DMS79 treated with DMSO at 0.1 percent for 48 hours (cell line): Measurements from ENCODE around the gene APC.
"Not testable (repeated sequence)": the region's sequence is repeated elsewhere in the genome, so short reads cannot be mapped to it uniquely, and the experiment has no call there.

ENCODE experiments used
- DNase-seq: peaks from one replicate; lab custom pipeline; 2025; lab: John Stamatoyannopoulos, UW

Gene APC

DNA sequence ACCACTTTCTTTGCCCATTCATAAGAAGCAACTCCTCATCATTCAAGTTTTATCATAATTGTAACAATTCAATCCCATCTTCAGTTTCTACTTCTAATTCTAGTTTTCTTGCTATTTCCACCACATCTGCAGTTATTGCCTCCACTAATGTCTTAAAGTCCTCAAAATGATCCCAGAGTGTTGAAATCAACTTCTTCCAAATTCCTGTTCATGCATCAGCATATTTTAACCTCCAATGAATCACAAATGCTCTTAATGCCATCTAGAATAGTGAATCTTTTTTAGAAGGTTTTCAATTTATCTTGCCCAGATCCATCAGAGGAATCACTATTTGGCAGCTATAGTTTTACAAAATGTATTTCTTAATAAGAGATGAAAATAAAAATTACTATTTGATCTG, 120.2 kb downstream of the APC start:
- DNase-seq: no peak

DNA sequence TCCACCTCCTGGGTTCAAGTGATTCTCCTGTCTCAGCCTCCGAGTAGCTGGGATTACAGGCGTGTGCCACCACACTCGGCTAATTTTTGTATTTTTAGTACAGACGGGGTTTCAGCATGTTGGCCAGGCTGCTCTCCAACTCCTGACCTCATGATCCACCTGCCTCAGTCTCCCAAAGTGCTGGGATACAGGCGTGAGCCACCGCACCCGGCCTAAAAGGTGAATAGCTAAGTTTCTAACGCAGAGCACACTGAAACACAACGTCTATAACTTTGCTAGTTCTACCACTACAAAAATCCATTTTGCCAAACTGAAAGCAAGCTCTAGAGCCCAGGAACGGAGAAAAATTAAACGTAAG, 122.9 kb downstream of the APC start:
- DNase-seq: not testable (repeated sequence)

DNA sequence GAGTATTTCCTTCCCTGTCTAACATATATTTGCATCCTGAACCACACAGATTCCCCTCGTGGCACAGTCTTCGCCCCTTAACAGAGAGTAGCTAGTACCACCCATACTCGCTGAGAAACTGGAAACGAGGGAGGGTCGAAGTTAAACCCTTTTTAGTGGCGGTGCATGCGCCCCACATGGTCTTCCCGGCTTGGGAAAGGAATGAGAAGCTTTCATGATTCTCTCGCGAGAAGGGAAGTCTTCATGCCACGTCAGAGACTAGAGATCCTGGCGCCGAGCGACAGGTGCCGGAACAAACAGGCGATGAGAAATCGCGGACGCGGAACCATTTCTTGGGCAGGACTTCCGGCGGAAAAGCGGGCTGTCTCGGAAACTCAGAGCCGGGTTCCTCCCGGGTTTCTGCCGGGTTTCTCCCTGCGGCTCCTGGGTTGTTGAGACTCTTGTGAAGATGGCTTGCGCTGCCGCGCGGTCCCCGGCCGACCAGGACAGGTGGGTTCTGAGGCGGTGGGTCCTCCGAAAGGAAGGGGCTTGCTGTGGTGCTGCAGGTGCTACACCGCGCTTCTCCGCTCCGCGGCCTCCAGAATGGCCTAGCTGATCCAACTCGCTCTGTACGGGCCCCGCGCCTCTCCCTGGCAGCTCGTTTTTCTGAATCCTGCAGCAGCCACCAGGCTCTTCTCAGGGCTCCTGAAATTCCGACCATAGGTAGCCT, 123.4 kb downstream of the APC start, which contains the start of gene SRP19:
Gene SRP19 (plus strand): TSS at position 359 of the 709 bp plus-strand sequence. CDS start 90 bp downstream, at position 449.
- peak; percentile 90 for DNase-seq

DNA sequence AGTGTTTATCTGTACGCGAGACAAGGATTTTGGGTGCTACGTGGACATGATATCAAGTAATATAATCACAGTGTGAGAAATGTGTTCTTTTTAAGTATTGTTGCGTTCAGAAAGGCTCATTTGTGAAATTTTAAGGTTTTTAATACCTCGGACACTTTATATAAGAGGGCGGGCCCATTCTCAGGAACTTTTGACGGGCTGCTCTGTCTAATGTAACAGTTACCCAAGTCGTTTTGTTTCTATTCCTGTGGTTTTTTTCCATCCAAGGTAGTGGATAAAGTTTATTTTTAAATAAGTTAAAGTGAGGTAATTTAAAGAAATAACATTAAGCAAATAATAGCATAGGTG, 123.9 kb downstream of the APC start:
- DNase-seq: no peak

DNA sequence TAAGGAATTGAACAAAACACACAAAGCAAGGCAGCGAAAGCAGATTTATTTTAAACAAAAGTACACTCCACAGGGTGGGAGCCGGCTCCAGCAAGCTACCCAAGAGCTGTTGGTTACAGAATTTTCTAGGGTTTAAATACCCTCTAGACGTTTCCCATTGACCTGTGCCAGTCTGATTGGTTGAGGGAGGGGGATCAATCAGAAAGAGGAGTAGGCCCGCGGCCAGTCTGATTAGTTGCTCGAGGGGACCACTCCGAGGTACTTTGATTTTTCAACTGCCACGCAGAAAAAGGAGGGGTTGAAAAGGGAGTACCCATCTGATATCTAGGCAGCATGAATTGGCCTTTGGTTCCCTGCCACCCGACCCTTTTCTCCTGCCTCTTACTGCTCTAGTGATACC, 124.4 kb downstream of the APC start:
- no peak for DNase-seq

DNA sequence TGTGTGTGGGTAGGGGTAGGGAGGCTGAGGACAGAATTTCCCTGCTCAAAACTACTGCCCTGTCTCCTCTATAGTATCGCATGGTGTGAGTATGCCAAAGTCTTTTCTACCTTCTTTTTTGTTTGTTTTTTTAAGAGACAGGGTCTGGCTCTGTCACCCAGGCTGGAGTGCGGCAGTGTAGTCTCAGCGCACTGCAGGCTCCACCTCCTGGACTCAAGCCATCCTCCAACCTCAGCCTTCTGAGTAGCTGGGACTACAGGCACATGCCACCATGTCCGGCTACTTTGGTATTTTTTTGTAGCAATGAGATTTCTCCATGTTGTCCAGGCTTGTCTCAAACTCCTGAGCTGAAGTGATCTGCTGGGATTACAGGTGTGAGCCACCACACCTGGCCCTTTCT, 125.9 kb downstream of the APC start:
- no peak for DNase-seq

DNA sequence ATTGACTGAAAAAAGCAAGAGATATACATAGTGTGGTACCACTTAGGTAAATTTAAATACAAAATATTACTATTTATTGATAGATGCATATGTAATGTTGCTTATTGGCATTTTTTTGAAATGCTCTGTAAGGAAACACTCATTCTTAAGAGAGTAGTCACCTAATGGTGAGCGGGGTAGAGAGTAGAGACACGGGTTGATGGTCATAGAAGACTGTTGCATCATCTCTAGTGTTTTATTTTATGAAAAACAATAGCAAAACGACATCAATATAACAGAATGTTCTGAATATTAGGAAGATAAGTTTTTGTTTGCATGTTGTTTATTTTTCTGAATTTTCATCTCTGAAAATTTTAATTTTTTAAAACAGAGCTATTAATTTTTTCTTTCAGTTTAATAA, 127.4 kb downstream of the APC start:
- no peak for DNase-seq

DNA sequence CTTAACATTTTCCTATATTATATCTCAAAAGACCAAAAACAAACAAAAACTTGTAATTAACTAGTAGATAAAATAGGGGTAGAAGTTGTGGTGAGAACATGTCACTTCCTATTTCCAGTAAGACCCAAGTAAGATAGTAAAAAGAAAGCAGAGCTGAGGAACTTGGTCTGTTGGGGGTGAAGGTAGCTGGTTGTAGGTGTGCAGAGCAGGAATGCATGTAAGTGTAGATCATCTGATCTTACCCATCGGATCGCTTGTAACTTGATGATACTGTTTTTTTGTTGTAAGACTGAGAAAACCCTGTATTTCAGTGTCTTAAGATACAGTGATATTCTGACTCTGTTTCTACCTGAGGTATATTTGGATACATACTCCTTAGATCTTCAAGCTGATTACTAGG, 129.1 kb downstream of the APC start:
- no peak for DNase-seq

DNA sequence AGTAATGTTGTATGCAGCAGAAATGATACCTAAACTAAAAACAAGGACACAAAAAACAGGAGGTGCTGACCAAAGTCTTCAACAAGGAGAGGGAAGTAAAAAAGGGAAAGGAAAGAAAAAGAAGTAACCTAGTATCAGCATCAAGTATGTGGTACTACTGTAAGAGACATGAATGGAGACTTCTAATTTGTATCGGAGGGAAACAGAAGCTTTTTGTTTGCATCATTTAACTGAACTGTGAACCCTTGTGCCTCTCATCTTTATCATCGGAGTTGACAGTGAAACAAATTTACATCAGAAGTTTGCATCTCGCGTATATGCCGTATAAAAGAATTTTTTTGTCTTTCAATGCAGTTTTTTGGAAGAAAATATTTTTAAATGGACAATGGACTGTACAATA, 129.7 kb downstream of the APC start:
- no peak for DNase-seq

DNA sequence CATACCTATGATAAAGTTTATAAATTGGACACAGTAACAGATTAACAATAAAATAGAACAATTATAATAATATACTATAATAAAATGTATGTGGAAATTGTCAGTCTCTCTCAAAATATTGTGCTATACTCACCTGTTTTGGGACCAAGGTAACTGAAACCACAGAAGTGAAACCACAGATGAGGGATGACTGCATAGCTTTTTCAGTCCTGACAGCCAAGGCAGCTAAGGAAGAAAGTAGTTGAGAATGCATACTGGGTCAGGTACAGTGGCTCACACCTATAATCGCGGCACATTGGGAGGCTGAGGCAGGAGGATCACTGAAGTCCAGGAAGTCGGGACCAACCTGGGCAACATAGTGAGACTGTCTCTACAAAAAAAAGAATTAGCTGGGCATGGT, 132.3 kb downstream of the APC start:
- no peak for DNase-seq

DNA sequence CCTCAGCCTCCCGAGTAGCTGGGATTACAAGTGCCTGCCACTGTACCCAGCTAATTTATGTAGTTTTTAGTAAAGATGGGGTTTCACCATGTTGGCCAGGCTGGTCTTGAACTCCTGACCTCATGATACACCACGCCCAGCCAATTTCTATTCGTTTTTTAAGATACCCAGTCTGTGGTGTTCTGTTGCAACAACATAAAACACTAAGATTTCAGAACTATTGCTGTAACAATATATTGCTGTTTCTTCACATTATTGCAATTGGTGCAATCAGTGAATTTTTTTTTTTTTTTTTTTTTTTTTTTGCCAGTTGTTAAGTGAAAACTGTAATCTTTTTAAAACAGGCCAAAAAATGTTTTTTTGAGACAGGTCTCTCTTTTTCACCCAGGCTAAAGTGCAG, 133.3 kb downstream of the APC start:
- DNase-seq: no peak

DNA sequence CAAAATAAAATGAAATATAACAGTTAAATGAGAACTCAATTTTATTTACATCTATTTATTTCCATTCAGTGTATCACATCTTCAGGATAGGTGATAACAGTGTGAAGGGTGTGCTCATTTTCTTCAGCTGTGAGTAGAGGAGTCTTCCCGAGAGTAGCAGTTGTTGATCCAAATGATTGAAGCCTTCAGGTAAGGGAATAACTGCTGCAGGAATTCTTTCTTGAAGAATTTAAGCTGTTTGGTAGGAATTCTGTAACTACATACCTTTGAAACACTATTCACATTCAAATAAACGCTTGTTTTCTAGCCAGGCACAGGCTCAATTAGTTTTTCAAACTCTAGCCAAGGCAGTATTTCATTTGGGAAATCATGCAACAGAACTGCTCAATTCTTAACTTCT, 138.7 kb downstream of the APC start:
- DNase-seq: no peak

DNA sequence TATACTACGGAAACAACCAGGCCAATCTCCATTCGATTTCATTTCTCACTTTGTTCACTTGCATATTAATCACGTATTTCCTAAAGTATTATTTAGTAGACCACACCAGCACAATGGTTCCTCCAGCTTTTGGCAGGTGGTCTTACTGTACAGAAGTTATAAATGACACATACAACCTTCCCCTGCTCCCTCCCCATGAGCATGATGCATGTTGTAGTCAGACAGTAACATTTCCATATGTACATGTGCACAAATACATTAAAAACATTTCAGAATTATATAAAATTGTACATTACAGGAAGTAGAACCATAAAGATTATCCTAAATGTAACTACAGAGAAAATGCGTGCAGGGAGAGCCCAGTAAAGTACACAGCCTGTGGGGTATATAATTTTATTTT, 140.4 kb downstream of the APC start:
- no peak for DNase-seq

DNA sequence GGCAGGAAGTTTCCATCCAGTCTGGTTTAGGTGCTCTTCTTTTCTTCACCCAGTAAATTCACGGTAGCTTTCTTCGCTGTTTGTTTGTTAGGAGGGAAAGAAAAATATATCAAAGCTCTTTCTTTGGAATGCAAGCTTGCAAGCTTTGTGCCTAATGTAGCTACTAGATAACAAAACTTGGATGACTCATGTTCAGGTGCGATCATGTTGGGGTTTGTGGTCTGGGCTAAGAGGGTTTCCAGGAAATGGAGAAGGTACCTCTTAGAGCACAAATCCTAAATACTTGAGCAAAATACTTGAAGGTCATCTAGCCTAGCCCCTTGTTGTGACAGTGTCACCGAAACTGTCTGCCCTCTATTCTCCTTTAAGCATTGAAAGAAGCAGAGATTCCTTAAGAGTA, 141.1 kb downstream of the APC start:
- DNase-seq: no peak

DNA sequence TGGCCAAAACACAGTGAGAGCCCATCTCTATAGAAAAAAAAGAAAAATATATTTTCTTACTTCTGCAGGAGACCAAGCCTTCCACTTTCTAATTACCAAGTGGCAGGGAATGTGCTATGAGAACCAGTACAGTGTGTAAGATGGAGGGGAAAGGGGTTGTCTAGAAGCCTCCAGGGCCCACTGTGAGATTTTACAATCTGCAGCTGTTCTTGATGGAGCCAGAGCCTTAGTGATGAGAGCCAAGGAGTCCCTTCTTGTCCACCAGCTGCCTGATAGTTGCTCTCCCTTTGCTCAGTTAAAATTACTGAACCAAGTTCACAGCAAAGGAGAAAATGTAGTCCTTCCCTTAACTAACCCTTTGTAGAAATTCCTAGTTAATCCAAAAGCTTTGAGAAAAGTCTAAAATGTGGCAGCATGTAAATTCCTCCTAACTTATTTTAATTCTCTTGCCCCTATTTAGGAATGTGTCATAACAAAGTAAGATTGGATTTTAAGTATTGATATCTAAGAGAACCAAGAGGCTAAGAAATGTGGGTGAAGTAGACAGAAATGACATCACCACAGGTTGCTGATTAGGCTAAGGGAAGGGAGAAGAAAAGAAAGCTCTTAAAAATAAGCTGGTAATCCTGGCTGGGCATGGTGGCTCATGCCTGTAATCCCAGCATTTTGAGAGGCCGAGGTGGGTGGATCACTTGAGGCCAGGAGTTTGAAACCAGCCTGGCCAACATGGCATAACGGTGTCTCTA, 142.7 kb downstream of the APC start:
- DNase-seq: no peak

DNA sequence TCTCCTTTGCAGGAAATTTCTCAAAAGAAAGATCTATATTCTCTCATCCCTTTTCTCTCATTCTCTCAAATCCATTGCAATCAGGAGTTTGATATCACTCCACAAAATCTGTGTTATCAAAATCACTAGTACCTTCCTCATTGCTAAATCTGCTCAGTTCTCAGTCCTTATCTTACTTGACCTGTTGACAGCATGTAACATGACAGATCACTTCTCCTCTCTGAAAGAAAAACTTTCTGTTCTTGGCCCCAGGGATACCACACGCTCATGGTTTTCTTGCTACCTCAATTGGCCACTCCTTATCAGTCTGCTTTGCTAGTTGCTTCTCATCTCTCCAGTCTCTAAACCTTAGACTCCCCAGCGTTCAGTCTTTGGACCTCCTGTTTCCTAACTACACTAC, 145.5 kb downstream of the APC start:
- DNase-seq: no peak

DNA sequence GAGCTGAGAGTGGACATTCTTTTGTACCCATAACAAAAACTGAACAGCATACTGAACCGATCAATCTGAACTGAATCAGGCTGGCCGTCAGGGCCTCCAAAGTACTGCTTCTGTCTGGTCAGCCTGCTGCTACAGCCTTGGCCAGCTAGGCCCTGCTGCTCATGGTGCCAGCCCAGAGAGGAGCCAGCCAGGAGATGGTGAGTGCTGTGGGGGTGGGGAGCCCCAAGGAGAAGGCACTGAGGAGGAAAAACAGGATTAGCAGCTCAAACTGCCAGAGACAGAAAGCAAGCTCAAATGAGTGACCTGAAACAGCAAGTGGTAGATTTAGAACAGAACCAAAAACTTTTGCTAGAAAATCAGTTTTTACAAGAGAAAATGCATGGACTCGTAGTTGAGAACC, 147.3 kb downstream of the APC start:
- no peak for DNase-seq

DNA sequence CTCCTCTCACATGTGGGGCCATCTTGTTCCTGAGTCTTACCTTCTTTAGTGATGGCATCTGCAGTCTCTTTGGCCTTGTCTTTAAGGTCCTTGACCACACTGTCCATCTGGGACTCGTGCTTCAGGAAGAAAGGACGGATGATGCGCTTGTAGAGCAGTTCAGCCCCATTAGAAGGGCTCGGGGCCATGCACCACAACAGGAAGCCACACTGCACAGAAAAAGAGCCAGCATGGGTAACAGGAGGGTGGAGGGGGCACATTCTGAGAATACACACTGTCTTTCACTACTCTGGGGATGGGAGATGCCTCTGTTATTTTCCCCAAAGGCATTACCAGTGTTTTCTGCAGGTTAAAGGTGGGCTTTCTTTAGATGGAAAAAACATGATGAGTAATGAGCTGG, 149.3 kb downstream of the APC start:
- DNase-seq: no peak

DNA sequence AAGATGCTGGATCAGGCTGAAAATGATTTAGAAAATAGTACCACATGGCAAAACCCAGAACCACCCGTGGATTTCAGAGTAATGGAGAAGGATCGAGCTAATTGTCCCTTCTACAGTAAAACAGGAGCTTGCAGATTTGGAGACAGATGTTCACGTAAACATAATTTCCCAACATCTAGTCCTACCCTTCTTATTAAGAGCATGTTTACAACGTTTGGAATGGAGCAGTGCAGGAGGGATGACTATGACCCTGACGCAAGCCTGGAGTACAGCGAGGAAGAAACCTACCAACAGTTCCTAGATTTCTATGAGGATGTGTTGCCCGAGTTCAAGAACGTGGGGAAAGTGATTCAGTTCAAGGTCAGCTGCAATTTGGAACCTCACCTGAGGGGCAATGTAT, 154.4 kb downstream of the APC start:
- DNase-seq: not testable (repeated sequence)

DNA sequence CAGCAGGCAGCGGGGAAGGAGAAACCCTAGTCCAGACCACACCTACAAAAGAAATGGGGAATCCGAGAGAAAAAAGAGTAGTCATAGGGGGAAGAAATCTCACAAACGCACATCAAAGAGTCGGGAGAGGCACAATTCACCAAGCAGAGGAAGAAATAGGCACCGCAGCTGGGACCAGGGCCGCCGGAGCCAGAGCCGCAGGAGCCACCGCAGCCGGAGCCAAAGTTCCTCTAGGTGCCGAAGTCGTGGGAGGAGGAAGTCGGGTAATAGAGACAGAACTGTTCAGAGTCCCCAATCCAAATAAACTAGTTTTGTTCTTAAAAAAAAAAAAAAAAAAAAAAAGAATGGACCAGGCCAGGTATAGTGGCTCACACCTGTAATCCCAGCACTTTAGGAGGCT, 155.1 kb downstream of the APC start:
- DNase-seq: no peak

DNA sequence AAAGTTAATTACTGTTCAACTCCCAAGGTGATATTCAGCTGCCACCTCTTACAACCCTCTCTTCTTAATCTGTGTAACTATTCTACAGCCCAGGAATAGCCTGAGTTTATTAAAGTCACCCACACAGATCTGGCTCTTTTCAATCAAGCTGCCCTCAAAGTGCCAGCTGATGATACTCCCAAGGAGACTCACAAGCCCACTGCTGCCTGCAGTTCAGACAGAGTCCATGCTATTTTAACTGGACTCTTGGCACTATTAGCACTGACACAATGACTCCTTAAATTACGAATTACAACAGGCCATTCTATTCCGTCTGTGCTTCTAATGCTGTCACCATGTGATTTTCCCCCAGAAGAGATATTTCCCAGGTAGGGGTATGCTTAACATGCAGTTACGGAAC, 158.0 kb downstream of the APC start:
- no peak for DNase-seq
